CD4-positive, alpha-beta T cell treated with Interleukin-6 for 4 hours (primary cell): ENCODE results near the gene GRIN3A.
"Not testable (repeated sequence)": the region's sequence is repeated elsewhere in the genome, so short reads cannot be mapped to it uniquely, and the experiment has no call there.

ENCODE experiments used
- DNase-seq: peaks from one replicate; pipeline ENCODE4 v3.0.0-alpha.2; 2020; ENCODE audit warnings: mixed read lengths

GRIN3A gene

GRCh38 chr9:101738566-101739183 lies at the start of gene GRIN3A:
Gene GRIN3A, minus strand, starts transcription at chr9:101738647. Its CDS starts 668 bp downstream, at chr9:101737979.
- DNase-seq, result no peak

GRCh38 chr9:101787891-101788290 lies 49.4 kb upstream of the GRIN3A start:
- DNase-seq, result no peak

- DNase-seq, result no peak
Measured at GRCh38 chr9:101778332-101778731, 39.9 kb upstream of the GRIN3A start.

DNA sequence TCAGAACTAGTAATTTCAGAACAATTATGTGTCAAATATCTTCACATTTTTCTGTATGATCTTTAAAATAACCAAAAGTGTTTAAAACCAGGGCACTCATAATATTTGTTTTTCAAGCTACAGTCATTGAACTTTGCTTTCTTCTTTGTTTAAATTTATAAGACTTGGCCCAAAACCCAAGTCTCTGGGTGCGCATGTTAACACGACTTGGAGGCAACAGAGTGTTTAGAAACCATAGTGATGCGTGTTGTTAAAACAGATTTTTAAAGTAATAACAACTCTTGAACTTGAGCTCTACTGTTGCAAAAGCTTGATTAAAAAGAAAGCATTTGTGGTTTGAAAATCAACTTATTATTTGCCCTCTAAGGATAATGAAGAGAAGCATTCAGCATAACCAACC lies 26.0 kb upstream of the GRIN3A start:
- DNase-seq, result no peak

- DNase-seq, result no peak
Measured at GRCh38 chr9:101758304-101758930, 20.0 kb upstream of the GRIN3A start.

DNA sequence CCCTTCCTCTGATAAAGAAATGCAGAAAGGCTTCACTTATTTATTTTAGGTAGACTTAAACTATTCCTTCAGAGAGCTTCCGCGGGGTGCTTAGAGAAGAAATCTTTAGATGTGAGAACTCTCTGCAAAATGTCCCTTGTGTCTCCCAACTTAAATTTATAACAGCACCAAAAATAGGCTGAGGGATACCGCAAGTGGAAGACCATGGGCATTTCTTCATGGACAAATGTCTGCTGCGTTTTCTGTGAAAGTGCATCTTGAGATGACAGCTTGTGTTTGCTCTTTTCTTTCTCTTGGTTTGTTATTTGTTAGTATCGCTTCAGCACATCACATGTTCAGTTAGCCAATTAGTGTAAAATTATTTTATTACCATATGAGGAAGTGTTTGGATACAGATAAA lies 15.3 kb upstream of the GRIN3A start:
- no peak for DNase-seq

DNA sequence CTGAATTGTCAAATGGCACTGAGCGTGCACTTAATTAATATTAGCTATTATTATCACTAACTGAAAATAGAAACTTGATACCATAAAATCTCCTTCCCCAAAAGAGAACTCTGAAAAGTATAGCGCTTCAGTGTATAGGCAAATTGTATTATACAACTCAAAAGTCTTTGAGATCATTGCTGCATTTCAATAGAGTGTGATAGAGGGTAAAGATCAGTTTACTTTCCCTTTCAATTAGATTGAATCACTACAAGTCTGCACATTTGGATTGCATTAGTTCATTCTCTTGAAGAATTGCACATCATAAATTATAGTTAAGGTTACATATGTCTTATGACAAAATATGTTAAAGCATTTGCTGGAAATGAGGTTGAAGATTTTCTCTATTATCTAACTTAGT lies 13.4 kb upstream of the GRIN3A start:
- no peak for DNase-seq

DNA sequence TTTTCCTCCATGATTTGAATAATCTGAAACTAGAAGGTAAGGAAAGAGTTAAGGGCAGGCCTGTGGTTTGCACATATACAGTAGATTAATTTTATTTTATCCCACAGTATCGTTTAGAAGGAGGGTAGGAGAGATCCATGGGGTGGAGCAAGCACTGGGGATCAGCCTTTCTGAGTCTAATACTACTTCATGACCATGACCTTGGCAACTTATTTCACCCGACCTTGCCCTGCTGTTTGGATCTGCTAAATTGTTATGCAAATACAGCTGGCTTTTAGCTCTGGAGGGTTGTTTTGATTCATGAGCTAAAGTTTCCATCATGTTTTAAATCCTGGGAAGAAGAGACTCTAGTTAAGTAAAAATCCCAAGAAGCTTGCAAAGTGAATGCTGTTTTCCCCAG lies 864 bp upstream of the GRIN3A start:
- DNase-seq, result no peak

- DNase-seq, result no peak
Measured at GRCh38 chr9:101737705-101738565, 512 bp downstream of the GRIN3A start.

GRCh38 chr9:101737165-101737704 lies 1.2 kb downstream of the GRIN3A start:
- no peak for DNase-seq

DNA sequence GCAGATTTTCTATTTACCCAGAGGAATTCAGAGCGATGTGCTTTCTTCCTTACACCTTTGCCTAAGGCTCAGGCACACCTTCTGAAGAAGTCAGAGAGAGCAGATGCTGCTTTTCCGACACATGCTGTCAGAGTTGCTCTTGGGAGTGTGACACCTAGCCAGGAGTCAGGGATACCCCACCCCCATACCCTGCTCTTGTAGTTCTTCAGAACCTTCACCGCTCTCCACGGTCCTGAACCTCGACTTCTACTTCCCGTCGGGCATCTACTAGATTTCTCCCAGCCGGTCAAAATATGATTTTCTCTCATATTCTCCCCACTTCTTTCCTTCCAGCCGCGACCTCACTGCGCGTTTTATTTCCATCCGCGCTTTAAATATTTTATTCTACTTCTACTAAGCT lies 1.7 kb downstream of the GRIN3A start:
- DNase-seq, result no peak

GRCh38 chr9:101731429-101731828 lies 7.0 kb downstream of the GRIN3A start:
- no peak for DNase-seq

- no peak for DNase-seq
Measured at GRCh38 chr9:101727612-101728524, 10.6 kb downstream of the GRIN3A start.

DNA sequence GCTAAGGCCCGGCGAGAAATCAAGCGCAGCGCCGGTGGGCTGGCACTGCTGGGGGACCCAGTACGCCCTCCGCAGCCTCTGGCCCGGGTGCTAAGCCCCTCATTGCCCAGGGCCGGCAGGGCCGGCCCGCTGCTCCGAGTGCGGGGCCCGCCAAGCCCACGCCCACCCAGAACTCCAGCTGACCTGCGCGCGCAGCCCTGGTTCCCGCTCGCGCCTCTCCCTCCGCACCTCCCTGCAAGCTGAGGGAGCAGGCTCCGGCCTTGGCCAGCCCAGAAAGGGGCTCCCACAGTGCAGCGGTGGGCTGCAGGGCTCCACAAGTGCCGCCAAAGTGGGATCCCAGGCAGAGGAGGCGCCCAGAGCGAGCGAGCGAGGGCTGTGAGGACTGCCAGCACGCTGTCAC lies 14.2 kb downstream of the GRIN3A start:
- DNase-seq, result not testable (repeated sequence)

DNA sequence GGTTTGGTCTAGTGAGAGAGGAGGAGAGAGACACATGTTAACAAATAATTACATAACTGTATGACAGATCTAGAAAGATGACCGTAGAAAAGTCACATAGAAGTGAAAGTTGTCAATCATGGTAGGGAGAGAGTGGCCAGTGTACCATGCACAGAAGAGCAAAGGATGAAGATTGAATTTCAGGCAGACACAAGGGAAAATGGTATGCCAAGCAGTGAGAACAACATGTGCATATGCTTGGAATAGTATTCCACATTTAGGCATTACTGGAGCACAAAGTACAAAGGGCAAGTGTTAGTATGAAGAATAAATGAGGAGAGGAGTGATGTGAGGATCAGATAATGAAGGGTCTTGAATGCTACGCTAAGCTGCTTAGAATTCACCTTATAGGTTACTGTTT lies 20.3 kb downstream of the GRIN3A start:
- no peak for DNase-seq

DNA sequence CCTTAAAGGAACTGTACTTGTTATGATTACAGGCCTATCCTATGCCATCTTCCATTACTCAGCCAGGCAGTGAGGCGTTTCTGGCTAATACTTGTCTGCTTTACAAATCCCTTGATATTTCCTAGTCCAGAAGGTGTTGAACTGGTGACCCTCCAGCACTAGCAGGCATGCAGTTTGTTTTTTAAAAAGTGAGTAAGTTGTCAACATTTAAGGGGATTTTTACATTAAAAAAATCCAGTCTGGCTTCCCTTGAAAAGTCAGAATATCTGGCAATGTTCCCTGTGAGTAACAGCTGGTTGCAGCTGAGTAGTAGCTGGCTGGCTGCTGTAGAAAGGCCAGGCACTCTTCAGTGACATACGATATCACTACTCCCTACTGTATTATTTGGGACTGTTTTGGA lies 21.8 kb downstream of the GRIN3A start:
- DNase-seq, result no peak

- peak; percentile 8 for DNase-seq
Measured at GRCh38 chr9:101711330-101711941, 27.0 kb downstream of the GRIN3A start.

- no peak for DNase-seq
Measured at GRCh38 chr9:101708855-101709254, 29.6 kb downstream of the GRIN3A start.

DNA sequence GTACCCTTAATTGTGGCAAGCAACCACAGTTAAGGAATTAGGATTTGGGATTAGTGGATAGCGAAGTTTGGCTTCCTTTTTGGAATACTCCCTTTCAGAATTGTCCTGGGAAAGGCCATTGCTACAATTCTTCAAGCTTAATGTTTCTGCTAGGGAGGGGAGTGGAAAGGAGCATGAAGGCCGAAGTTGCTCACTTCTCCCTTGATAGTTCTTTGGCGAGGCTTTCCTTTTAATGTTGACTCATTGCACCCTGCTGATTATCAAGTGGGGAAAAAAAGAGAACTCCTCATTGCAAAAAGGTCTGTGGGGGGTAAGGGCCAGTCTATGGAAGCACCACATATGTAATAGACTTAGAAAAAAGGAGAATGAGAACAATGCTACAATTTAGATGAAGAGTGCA lies 30.7 kb downstream of the GRIN3A start:
- no peak for DNase-seq

GRCh38 chr9:101706997-101707396 lies 31.4 kb downstream of the GRIN3A start:
- DNase-seq, result no peak

- DNase-seq, result no peak
Measured at GRCh38 chr9:101706261-101706798, 32.1 kb downstream of the GRIN3A start.

GRCh38 chr9:101705135-101705661 lies 33.2 kb downstream of the GRIN3A start:
- peak; percentile 25 for DNase-seq
